Measurements from ENCODE around the gene ADCK2. TPM values are rescaled to one million over a fixed set of nuclear protein-coding genes. Genes with fewer than 3 reads are reported as not detected.
"Not testable (repeated sequence)": the region's sequence is repeated elsewhere in the genome, so short reads cannot be mapped to it uniquely, and the experiment has no call there.

ADCK2 gene
- polyA plus RNA-seq, 1 donor from 2014 or later: 38.4 TPM

- no peaks in the 10 kb centered on the region for H3K9me3 Mint-ChIP-seq
- H3K27ac Mint-ChIP-seq: no peak overlapping the region
- H3K4me1 Mint-ChIP-seq: peaks cover 0 to 3% (median 0%) of the 10 kb centered on the region in 3 donors
- peaks cover 4% of the 10 kb centered on the region for H3K36me3 Mint-ChIP-seq
- no peaks in the 10 kb centered on the region for H3K27me3 Mint-ChIP-seq
- no peak overlapping the region for H3K4me3 Mint-ChIP-seq
These were observed 15.6 kb downstream of the ADCK2 start for GRCh38 chr7:140688341-140688740.

GRCh38 chr7:140689199-140690152 lies 16.7 kb downstream of the ADCK2 start:
- Mint-ChIP-seq H3K4me3 (no peak overlapping the region), H3K36me3 (peaks cover 4% of the 10 kb centered on the region), H3K4me1 (peaks cover 0 to 3% (median 0%) of the 10 kb centered on the region in 3 donors), H3K9me3 (no peaks in the 10 kb centered on the region), H3K27me3 (no peaks in the 10 kb centered on the region), H3K27ac (no peak overlapping the region)

DNA sequence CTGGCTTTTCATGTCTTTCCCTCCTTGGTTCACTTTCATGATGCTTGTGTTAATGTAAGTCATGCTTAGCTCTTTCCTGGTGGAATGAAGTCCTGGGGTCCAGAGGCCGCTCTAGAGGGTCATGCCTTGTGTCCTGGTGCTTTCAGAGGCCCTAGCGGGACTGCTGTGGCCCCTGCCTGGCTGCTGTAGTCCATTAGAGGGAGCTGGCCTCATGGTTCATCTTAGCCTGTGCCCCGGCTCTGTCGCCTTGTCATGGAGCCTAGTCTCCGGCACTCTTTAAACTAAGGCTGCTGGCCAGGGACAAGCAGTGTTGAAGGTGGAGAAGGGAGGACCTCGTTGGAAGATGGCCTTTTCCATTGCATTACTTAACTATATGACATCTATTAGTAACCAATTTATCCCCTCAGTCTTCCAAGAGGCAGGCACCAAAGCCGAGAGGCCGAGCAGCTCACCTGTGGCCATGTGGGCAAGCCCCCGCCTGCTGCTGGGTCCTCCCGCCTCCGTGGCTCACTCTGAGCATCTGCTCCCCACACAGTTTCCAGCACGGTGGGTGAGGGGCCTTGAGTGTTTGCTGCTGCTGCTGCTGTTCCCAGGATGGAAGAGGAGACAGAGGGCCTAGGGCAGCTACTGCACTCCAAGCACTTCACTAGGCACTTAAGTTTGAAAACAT lies 18.8 kb downstream of the ADCK2 start:
- H3K4me3 Mint-ChIP-seq: no peak overlapping the region
- peaks cover 3 to 8% (median 4%) of the 10 kb centered on the region in 3 donors for H3K4me1 Mint-ChIP-seq
- no peaks in the 10 kb centered on the region for H3K9me3 Mint-ChIP-seq
- no peak overlapping the region for H3K27ac Mint-ChIP-seq
- H3K36me3 Mint-ChIP-seq: peaks cover 4% of the 10 kb centered on the region
- H3K27me3 Mint-ChIP-seq: no peaks in the 10 kb centered on the region

- not testable (repeated sequence) for H3K9me3 Mint-ChIP-seq, H3K27me3 Mint-ChIP-seq, H3K36me3 Mint-ChIP-seq, H3K27ac Mint-ChIP-seq
- Mint-ChIP-seq H3K4me1 (peaks cover 13 to 18% (median 16%) of the 10 kb centered on the region in 3 donors), H3K4me3 (peak overlapping the region in 1 of 4 donors; percentile 41)
These were observed 21.1 kb downstream of the ADCK2 start for GRCh38 chr7:140693849-140694248.

GRCh38 chr7:140694592-140694991 lies 21.8 kb downstream of the ADCK2 start:
- Mint-ChIP-seq H3K36me3 (peaks cover 4% of the 10 kb centered on the region), H3K9me3 (no peaks in the 10 kb centered on the region), H3K27me3 (peaks cover 1% of the 10 kb centered on the region), H3K4me3 (peak overlapping the region in 1 of 4 donors; percentile 41), H3K27ac (peak overlapping the region in 2 of 3 donors; percentile 97 to 99), H3K4me1 (peaks cover 19 to 22% (median 21%) of the 10 kb centered on the region in 3 donors)

- H3K27me3 Mint-ChIP-seq: peaks cover 1% of the 10 kb centered on the region
- peaks cover 21 to 25% (median 24%) of the 10 kb centered on the region in 3 donors for H3K4me1 Mint-ChIP-seq
- H3K27ac Mint-ChIP-seq: peak overlapping the region; percentile 96 to 99 (median 97)
- H3K9me3 Mint-ChIP-seq: no peaks in the 10 kb centered on the region
- H3K36me3 Mint-ChIP-seq: peaks cover 4% of the 10 kb centered on the region
- peak overlapping the region in 2 of 4 donors; percentile 63 to 100 for H3K4me3 Mint-ChIP-seq
These were observed 22.6 kb downstream of the ADCK2 start for GRCh38 chr7:140695381-140695780.

GRCh38 chr7:140696024-140696679 lies 23.4 kb downstream of the ADCK2 start:
- Mint-ChIP-seq H3K4me3 (peak overlapping the region; percentile 98 to 100 (median 99)), H3K4me1 (peaks cover 21 to 24% (median 22%) of the 10 kb centered on the region in 3 donors), H3K27ac (peak overlapping the region; percentile 96 to 99 (median 97)), H3K36me3 (peaks cover 4% of the 10 kb centered on the region), H3K27me3 (peaks cover 1% of the 10 kb centered on the region), H3K9me3 (no peaks in the 10 kb centered on the region)

DNA sequence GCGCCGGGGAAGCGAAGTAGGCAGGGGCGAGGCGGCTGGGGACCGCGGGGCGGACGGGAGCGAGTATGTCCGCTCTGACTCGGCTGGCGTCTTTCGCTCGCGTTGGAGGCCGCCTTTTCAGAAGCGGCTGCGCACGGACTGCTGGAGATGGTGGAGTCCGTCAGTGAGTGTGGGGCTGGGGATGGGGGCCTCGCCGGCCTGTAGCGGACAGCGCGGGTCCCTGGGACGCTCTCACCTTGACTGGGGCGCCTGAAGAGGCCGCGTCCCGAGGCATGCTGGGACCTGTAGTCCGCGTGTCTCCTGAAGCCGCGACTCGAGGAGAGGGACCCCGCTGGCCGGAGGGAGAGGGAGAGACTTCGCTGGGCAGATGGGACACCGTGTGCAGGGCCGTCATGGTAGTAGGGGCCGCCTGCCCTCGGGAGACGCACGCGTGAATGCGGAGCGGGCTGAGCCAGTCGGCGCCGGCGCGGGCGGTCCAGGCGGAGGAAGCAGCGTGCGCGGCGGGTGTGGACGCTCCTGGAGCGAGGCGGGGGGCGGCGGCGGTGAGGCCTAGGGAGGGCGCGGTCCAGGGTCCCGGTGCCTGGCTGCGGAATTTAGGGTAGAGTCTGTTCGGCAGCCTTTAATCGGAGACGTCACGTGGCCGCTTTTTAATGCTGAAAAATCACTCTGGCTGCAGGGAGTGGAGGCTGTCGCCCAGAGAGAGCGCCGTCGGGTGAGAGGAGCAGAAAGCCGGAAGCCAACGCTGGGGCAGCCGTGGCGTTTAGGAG lies 24.1 kb downstream of the ADCK2 start, which contains the start of gene NDUFB2:
NDUFB2 (plus strand) TSS at position 29 of the 767 bp plus-strand sequence; CDS start at position 66, 37 bp downstream.
- peaks cover 4% of the 10 kb centered on the region for H3K36me3 Mint-ChIP-seq
- H3K27me3 Mint-ChIP-seq: peaks cover 1% of the 10 kb centered on the region
- H3K4me3 Mint-ChIP-seq: peak within 1 kb of the TSS; percentile 98 to 100 (median 99)
- peak within 1 kb of the TSS; percentile 96 to 99 (median 97) for H3K27ac Mint-ChIP-seq
- peaks cover 22 to 24% (median 22%) of the 10 kb centered on the region in 3 donors for H3K4me1 Mint-ChIP-seq
- no peaks in the 10 kb centered on the region for H3K9me3 Mint-ChIP-seq

GRCh38 chr7:140697447-140698143 lies 24.9 kb downstream of the ADCK2 start:
- H3K4me1 Mint-ChIP-seq: peaks cover 22 to 25% (median 24%) of the 10 kb centered on the region in 3 donors
- H3K9me3 Mint-ChIP-seq: no peaks in the 10 kb centered on the region
- peak overlapping the region; percentile 98 to 100 (median 99) for H3K4me3 Mint-ChIP-seq
- peaks cover 4% of the 10 kb centered on the region for H3K36me3 Mint-ChIP-seq
- H3K27me3 Mint-ChIP-seq: peaks cover 1% of the 10 kb centered on the region
- H3K27ac Mint-ChIP-seq: peak overlapping the region; percentile 96 to 99 (median 97)

DNA sequence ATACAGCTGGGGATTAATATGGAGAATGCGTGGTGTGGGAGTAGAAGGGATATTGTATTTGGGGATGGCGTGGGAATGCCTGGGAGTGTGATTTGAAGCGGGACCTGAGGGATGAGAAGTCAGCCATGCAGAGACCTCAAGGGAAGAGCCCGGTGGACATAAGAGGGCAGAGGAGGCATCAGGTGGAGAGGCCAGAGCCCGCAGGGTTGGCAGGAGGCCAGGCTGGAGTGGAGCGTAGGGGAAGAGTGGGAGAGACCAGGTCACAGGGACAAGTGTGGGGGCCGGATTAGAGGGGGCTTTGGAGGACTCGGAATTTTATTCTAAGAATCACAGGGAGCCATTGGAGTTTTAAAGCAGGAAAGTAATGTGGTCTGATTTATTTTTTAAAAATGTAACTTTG lies 25.7 kb downstream of the ADCK2 start:
- Mint-ChIP-seq H3K4me1 (peaks cover 22 to 28% (median 24%) of the 10 kb centered on the region in 3 donors), H3K4me3 (peak overlapping the region; percentile 27 to 99 (median 74)), H3K27me3 (peaks cover 1% of the 10 kb centered on the region), H3K9me3 (no peaks in the 10 kb centered on the region), H3K27ac (peak overlapping the region in 1 of 3 donors; percentile 4), H3K36me3 (peaks cover 1% of the 10 kb centered on the region)

DNA sequence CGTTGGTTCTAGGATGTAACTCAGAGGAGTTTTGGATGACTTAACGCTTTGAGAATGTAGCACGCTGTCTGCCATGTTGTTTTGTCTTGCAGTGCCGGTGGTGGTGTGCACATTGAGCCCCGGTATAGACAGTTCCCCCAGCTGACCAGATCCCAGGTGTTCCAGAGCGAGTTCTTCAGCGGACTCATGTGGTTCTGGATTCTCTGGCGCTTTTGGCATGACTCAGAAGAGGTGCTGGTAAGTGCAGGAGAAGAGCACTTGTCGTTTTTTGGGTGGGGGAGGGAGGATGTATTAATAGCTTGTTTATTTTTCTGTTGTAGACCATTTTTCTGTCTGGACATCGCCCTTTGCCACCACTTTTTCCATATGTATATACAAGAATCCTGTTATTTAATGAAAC lies 30.0 kb downstream of the ADCK2 start:
- H3K27me3 Mint-ChIP-seq: no peaks in the 10 kb centered on the region
- no peak overlapping the region for H3K4me3 Mint-ChIP-seq
- H3K36me3 Mint-ChIP-seq: peaks cover 1% of the 10 kb centered on the region
- H3K27ac Mint-ChIP-seq: no peak overlapping the region
- peaks cover 11 to 22% (median 13%) of the 10 kb centered on the region in 3 donors for H3K4me1 Mint-ChIP-seq
- no peaks in the 10 kb centered on the region for H3K9me3 Mint-ChIP-seq

- H3K27ac Mint-ChIP-seq: peak overlapping the region in 1 of 3 donors; percentile 62
- H3K4me1 Mint-ChIP-seq: peaks cover 6 to 13% (median 9%) of the 10 kb centered on the region in 3 donors
- H3K4me3 Mint-ChIP-seq: no peak overlapping the region
- no peaks in the 10 kb centered on the region for H3K27me3 Mint-ChIP-seq
- no peaks in the 10 kb centered on the region for H3K9me3 Mint-ChIP-seq
- H3K36me3 Mint-ChIP-seq: peaks cover 3% of the 10 kb centered on the region
These were observed 31.5 kb downstream of the ADCK2 start for GRCh38 chr7:140704205-140704604.

GRCh38 chr7:140707132-140707531 lies 34.4 kb downstream of the ADCK2 start:
- Mint-ChIP-seq H3K4me1 (peaks cover 0 to 7% (median 0%) of the 10 kb centered on the region in 3 donors), H3K9me3 (no peaks in the 10 kb centered on the region), H3K27ac (no peak overlapping the region), H3K27me3 (no peaks in the 10 kb centered on the region), H3K4me3 (no peak overlapping the region), H3K36me3 (peaks cover 4% of the 10 kb centered on the region)

All from IgD-negative memory B cell (primary cell).